ENCODE measurements around the gene RAPH1.
"Not testable (repeated sequence)": the region's sequence is repeated elsewhere in the genome, so short reads cannot be mapped to it uniquely, and the experiment has no call there.

RAPH1 gene

GRCh38 chr2:203418271-203418670 is 116.8 kb downstream of the RAPH1 start:
- no peak for DNase-seq

GRCh38 chr2:203413796-203414195 is 121.3 kb downstream of the RAPH1 start:
- no peak for DNase-seq

- DNase-seq = no peak
Measured at GRCh38 chr2:203412546-203413331, 122.4 kb downstream of the RAPH1 start.

- no peak for DNase-seq
Measured at GRCh38 chr2:203407496-203407895, 127.6 kb downstream of the RAPH1 start.

- no peak for DNase-seq
Measured at GRCh38 chr2:203404996-203405395, 130.1 kb downstream of the RAPH1 start.

- no peak for DNase-seq
Measured at GRCh38 chr2:203400805-203401585, 134.1 kb downstream of the RAPH1 start.

- no peak for DNase-seq
Measured at GRCh38 chr2:203399031-203399430, 136.1 kb downstream of the RAPH1 start.

GRCh38 chr2:203396667-203397066 is 138.4 kb downstream of the RAPH1 start:
- DNase-seq = no peak

GRCh38 chr2:203395858-203396257 is 139.2 kb downstream of the RAPH1 start:
- DNase-seq = no peak

- DNase-seq = no peak
Measured at GRCh38 chr2:203394519-203395227, 140.4 kb downstream of the RAPH1 start.

- DNase-seq = not testable (repeated sequence)
Measured at GRCh38 chr2:203388153-203388552, 146.9 kb downstream of the RAPH1 start.

GRCh38 chr2:203383038-203383437 is 152.1 kb downstream of the RAPH1 start:
- DNase-seq = no peak

GRCh38 chr2:203379156-203379555 is 155.9 kb downstream of the RAPH1 start:
- no peak for DNase-seq

GRCh38 chr2:203376173-203376572 is 158.9 kb downstream of the RAPH1 start:
- no peak for DNase-seq

GRCh38 chr2:203372706-203373105 is 162.4 kb downstream of the RAPH1 start:
- not testable (repeated sequence) for DNase-seq

- DNase-seq = no peak
Measured at GRCh38 chr2:203366639-203367466, 168.2 kb downstream of the RAPH1 start.

- no peak for DNase-seq
Measured at GRCh38 chr2:203361922-203362321, 173.2 kb downstream of the RAPH1 start.

- DNase-seq = no peak
Measured at GRCh38 chr2:203361495-203361894, 173.6 kb downstream of the RAPH1 start.

- DNase-seq = no peak
Measured at GRCh38 chr2:203360833-203361430, 174.2 kb downstream of the RAPH1 start.

GRCh38 chr2:203359450-203359849 is 175.7 kb downstream of the RAPH1 start:
- no peak for DNase-seq

GRCh38 chr2:203354966-203355365 is 180.1 kb downstream of the RAPH1 start:
- no peak for DNase-seq

GRCh38 chr2:203352604-203353255 is 182.4 kb downstream of the RAPH1 start:
- DNase-seq = no peak

Data from CD4-positive, alpha-beta T cell treated with Interleukin-15 for 1 hour (primary cell).